Omental fat pad (tissue), 4 donors: ENCODE results near the gene STUM. TPM values are rescaled to one million over a fixed set of nuclear protein-coding genes. Genes with fewer than 3 reads are reported as not detected.

Experiments
- ATAC-seq: fragments of 150-250 bp; one replicate; pipeline ENCODE4 v1.9.1; 2016; ENCODE audit warnings: mild to moderate bottlenecking, moderate library complexity; ENCODE audit not compliant: low FRiP score
- DNase-seq: peaks from one replicate; pipeline ENCODE4 v3.0.0-alpha.2; 2019; ENCODE audit warnings: low spot score
- CTCF ChIP-seq, 3 donors: fragments of 450-650 bp; IDR thresholded peaks; one replicate each; pipeline ENCODE4 v1.5.1; 2016 to 2017; ENCODE audit warnings: antibody characterized with exemption in 3 of 3, mild to moderate bottlenecking in 3 of 3, moderate library complexity in 2 of 3
- total RNA-seq, 4 donors: library from RNA; depleted of rRNA; stranded (reverse); fragments of >200 nt; gene quantifications; one replicate each; pipeline ENCODE4 v1.1.0, GENCODE V29; 2016

The STUM gene
- total RNA-seq, 4 donors from 2014 or later, result 1.9 to 2.8 (median 2.2) TPM

- no peak for ATAC-seq
- DNase-seq, result no peak
- TF ChIP-seq CTCF (IDR thresholded peaks at IDR 0.05), result no peak
Observed at GRCh38 chr1:226652613-226653012, 104.0 kb downstream of the STUM start.

- ATAC-seq (no peak), DNase-seq (no peak)
- TF ChIP-seq CTCF (IDR thresholded peaks at IDR 0.05), result no peak
Observed at GRCh38 chr1:226653311-226653921, 104.9 kb downstream of the STUM start.

GRCh38 chr1:226654046-226654667 lies 105.6 kb downstream of the STUM start:
- ATAC-seq (no peak), DNase-seq (no peak)
- TF ChIP-seq CTCF (IDR thresholded peaks at IDR 0.05), result no peak

- ATAC-seq (no peak), DNase-seq (no peak)
- no peak for TF ChIP-seq CTCF (IDR thresholded peaks at IDR 0.05)
Observed at GRCh38 chr1:226654668-226655055, 106.1 kb downstream of the STUM start.

- no peak for TF ChIP-seq CTCF (IDR thresholded peaks at IDR 0.05)
- DNase-seq (no peak), ATAC-seq (no peak)
Observed at GRCh38 chr1:226655251-226656163, 106.9 kb downstream of the STUM start.

GRCh38 chr1:226656201-226656600 lies 107.6 kb downstream of the STUM start:
- ATAC-seq, result peak; percentile 3
- TF ChIP-seq CTCF (IDR thresholded peaks at IDR 0.05), result no peak
- DNase-seq, result no peak
